Naive thymus-derived CD4-positive, alpha-beta T cell (primary cell): ENCODE results near the gene OR10A2. TPM values are rescaled to one million over a fixed set of nuclear protein-coding genes. Genes with fewer than 3 reads are reported as not detected.
"Not testable (repeated sequence)": the region's sequence is repeated elsewhere in the genome, so short reads cannot be mapped to it uniquely, and the experiment has no call there.

ENCODE experiments used
- ATAC-seq: fragments of 150-1000 bp; cut with Tn5 transposase; 2 replicates; pipeline ENCODE4 v1.10.0; 2021; ENCODE audit warnings: mild to moderate bottlenecking, moderate library complexity
- CTCF ChIA-PET: fragments of 350-600 bp; sonication (Branson Sonifier 250); formaldehyde crosslinking; loops from one replicate; lab custom pipeline; 2021; ENCODE audit warnings: antibody characterized with exemption; lab: Charles Lee
- POLR2A ChIA-PET: fragments of 350-600 bp; sonication (Branson Sonifier 250); formaldehyde crosslinking; loops from one replicate; lab custom pipeline; 2021; ENCODE audit warnings: antibody characterized with exemption, inconsistent platforms; lab: Charles Lee
- DNase-seq, 9 donors: peaks; one replicate each; pipeline versions ENCODE4 v3.0.0 to v3.0.0-alpha.2; 2020 to 2022; ENCODE audit warnings: mixed read lengths in 1 of 9
- H3K27ac ChIP-seq: one replicate; pipeline ENCODE4 v1.7.0; 2013; ENCODE audit warnings: mild to moderate bottlenecking, low read depth, low read length, moderate library complexity
- H3K27me3 ChIP-seq, 2 donors: one replicate each; pipeline ENCODE4 v1.7.0; 2013; ENCODE audit warnings: low read length in 2 of 2, mild to moderate bottlenecking in 2 of 2, moderate library complexity in 2 of 2; ENCODE audit not compliant: control insufficient read depth in 2 of 2, insufficient read depth in 2 of 2
- H3K36me3 ChIP-seq, 3 experiments: 1 replicate in 2 of 3; 2 replicates in 1 of 3; pipeline ENCODE4 v1.7.0; 2013; ENCODE audit warnings: low read length in 3 of 3, mild to moderate bottlenecking in 3 of 3, moderate library complexity in 1 of 3; ENCODE audit not compliant: insufficient read depth in 3 of 3, control insufficient read depth in 2 of 3
- H3K4me1 ChIP-seq, 2 donors: one replicate each; pipeline ENCODE4 v1.7.0; 2013; ENCODE audit warnings: low read length in 2 of 2, mild to moderate bottlenecking in 2 of 2, moderate library complexity in 1 of 2; ENCODE audit not compliant: control insufficient read depth in 2 of 2, insufficient read depth in 2 of 2
- H3K4me3 ChIP-seq: 2 replicates; pipeline ENCODE4 v1.7.0; 2013; ENCODE audit warnings: mild to moderate bottlenecking, low read length
- H3K9me3 ChIP-seq, 3 experiments: 1 replicate in 2 of 3; 2 replicates in 1 of 3; pipeline ENCODE4 v1.7.0; 2013; ENCODE audit warnings: low read length in 3 of 3; ENCODE audit not compliant: control insufficient read depth in 2 of 3
- H3K27ac Mint-ChIP-seq, 9 donors: one replicate each; pipeline ENCODE4 v1.8.0; 2020 to 2022; ENCODE audit warnings: mixed read lengths in 9 of 9, mild to moderate bottlenecking in 8 of 9, moderate library complexity in 5 of 9, inconsistent platforms in 2 of 9
- H3K27me3 Mint-ChIP-seq, 5 donors: one replicate each; pipeline ENCODE4 v1.8.0; 2021 to 2022; ENCODE audit warnings: mixed read lengths in 5 of 5, mild to moderate bottlenecking in 1 of 5
- H3K36me3 Mint-ChIP-seq, 5 donors: one replicate each; pipeline ENCODE4 v1.8.0; 2020 to 2022; ENCODE audit warnings: mixed read lengths in 5 of 5, mild to moderate bottlenecking in 3 of 5, inconsistent platforms in 1 of 5
- H3K4me1 Mint-ChIP-seq, 7 donors: one replicate each; pipeline ENCODE4 v1.8.0; 2020 to 2022; ENCODE audit warnings: mixed read lengths in 7 of 7, mild to moderate bottlenecking in 3 of 7, inconsistent platforms in 1 of 7
- H3K4me3 Mint-ChIP-seq, 10 donors: one replicate each; pipeline ENCODE4 v1.8.0; 2020 to 2022; ENCODE audit warnings: mild to moderate bottlenecking in 10 of 10, mixed read lengths in 10 of 10, moderate library complexity in 6 of 10, inconsistent platforms in 2 of 10
- H3K9me3 Mint-ChIP-seq, 11 donors: one replicate each; pipeline ENCODE4 v1.8.0; 2020 to 2022; ENCODE audit warnings: mixed read lengths in 11 of 11, mild to moderate bottlenecking in 4 of 11, inconsistent platforms in 1 of 11, moderate library complexity in 1 of 11
- intact Hi-C, 2 donors: fragments of 100-400 bp; cut with micrococcal nuclease; formaldehyde crosslinking; loops; one replicate each; pipeline ENCODE4 v1.15.1; 2023
- polyA plus RNA-seq, 2 donors: library from polyadenylated mRNA; unstranded; fragments of 300-500 nt; fragmentation: Illumina TruSeq; gene quantifications; one replicate each; pipeline ENCODE4 v1.2.3, GENCODE V29; 2021
- total RNA-seq, 6 experiments: library from RNA in 5 of 6; stranded (reverse) in 5 of 6; gene quantifications; 1 replicate in 5 of 6; 2 replicates in 1 of 6; pipeline ENCODE4 v1.2.3 and lab custom pipeline; 2021 to 2026

Gene OR10A2
- total and polyA plus RNA-seq, 7 experiments from 2014 or later = 0.05 TPM; not detected in 6

DNA sequence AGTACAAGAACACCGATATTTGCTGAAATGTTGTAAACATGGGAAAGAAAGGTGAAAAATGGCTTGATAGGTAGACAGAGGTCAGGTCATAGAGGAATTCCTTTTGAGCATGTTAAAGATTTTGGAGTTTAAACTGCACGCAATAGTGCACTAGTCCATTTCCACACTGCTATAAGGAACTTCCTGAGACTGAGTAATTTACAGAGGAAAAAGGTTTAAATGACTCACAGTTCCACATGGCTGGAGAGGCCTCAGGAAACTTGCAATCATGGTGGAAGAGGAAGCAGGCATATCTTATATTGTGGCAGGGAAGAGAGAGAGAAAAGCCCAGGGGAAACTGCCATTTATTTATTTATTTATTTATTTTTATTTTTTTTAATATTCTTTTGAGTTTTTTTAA lies 12.3 kb upstream of the OR10A2 start:
- H3K9me3 ChIP-seq = no peaks in the 10 kb centered on the region
- H3K4me1 ChIP-seq = no peaks in the 10 kb centered on the region
- H3K27me3 ChIP-seq = no peaks in the 10 kb centered on the region
- DNase-seq (no peak), ATAC-seq (no peak)
- intact Hi-C loops = no loop called here
- no peak overlapping the region for H3K4me3 ChIP-seq
- Mint-ChIP-seq H3K4me1 (peaks cover 0 to 5% (median 0%) of the 10 kb centered on the region in 7 donors), H3K27ac (no peak overlapping the region), H3K4me3 (no peak overlapping the region), H3K36me3 (peaks cover 0 to 15% (median 7%) of the 10 kb centered on the region in 5 donors), H3K9me3 (peaks cover 3 to 35% (median 15%) of the 10 kb centered on the region in 11 donors), H3K27me3 (peaks cover 0 to 29% (median 28%) of the 10 kb centered on the region in 5 donors)
- no peak overlapping the region for H3K27ac ChIP-seq
- H3K36me3 ChIP-seq = no peaks in the 10 kb centered on the region
- CTCF ChIA-PET = no interaction called here
- POLR2A ChIA-PET = no interaction called here

DNA sequence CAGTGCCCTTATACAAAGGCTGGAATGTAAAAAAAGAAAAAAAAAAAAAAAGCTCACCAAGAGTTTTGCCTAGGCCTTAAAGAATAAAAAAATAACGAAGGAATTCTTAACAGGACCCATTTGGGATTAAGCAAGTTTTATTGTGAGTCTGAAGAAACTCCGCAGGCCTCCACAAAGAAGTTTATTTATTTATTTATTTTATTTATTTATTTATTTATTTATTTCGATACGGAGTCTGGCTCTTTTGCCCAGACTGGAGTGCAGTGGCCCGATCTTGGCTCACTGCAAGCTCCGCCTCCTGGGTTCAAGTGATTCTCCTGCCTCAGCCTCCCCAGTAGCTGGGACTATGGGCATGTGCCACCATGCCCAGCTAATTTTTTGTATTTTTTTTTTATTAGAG lies 8.1 kb upstream of the OR10A2 start:
- H3K27ac Mint-ChIP-seq, POLR2A ChIA-PET, intact Hi-C loops: not testable (repeated sequence)

DNA sequence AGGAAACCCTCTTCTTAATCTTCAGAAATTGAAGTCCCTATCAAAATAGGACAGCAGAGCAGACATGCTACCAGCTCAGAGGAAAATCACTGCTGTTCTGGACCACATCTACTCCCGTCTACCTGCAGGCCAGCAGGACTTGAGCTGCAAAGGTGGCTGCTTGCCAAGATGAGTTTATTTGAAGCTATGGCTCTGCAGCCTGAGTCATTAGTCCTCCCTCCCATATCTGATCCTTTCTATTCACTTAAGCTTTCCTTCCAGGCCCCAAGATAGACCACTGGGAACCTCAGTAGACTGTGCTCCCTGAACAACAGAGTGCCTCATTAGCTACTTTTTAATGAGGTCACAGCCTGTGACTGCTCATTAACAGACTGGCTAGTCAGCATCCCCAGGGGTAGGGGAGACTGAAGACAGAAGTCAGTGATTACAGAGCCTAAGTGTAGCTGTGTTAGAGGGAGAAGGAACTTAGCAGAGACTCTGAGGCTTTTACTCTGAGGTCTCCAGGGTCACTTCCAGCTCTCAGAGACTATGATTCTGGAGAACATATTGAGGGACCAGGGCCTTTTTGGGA lies 6.8 kb upstream of the OR10A2 start:
- Mint-ChIP-seq H3K4me3 (no peak overlapping the region), H3K27ac (no peak overlapping the region), H3K4me1 (peaks cover 0 to 6% (median 0%) of the 10 kb centered on the region in 7 donors), H3K36me3 (peaks cover 0 to 17% (median 12%) of the 10 kb centered on the region in 5 donors), H3K9me3 (peaks cover 7 to 38% (median 18%) of the 10 kb centered on the region in 11 donors), H3K27me3 (peaks cover 0 to 23% (median 15%) of the 10 kb centered on the region in 5 donors)
- Histone ChIP-seq H3K4me1 (no peaks in the 10 kb centered on the region), H3K9me3 (no peaks in the 10 kb centered on the region), H3K27ac (no peak overlapping the region), H3K36me3 (no peaks in the 10 kb centered on the region), H3K27me3 (peaks cover 0 to 5% of the 10 kb centered on the region in 2 donors), H3K4me3 (no peak overlapping the region)
- intact Hi-C loops = no loop called here
- ChIA-PET CTCF (no interaction called here), POLR2A (no interaction called here)
- DNase-seq = no peak
- ATAC-seq = no peak

More for the DNA sequence above, 8.1 kb upstream of the OR10A2 start:
- CTCF ChIA-PET = interaction anchor here (1.0 kb wide), 1 partner anchor 10 kb away, joined by 4 read pairs; no protein-coding TSS in a partner anchor
- not testable (repeated sequence) for H3K4me3 Mint-ChIP-seq, H3K27ac ChIP-seq, DNase-seq, H3K27me3 ChIP-seq, H3K4me1 Mint-ChIP-seq, H3K4me3 ChIP-seq, H3K9me3 ChIP-seq, H3K4me1 ChIP-seq, ATAC-seq, H3K36me3 ChIP-seq
- peaks cover 0 to 20% (median 18%) of the 10 kb centered on the region in 5 donors for H3K27me3 Mint-ChIP-seq
- H3K9me3 Mint-ChIP-seq = peaks cover 7 to 41% (median 21%) of the 10 kb centered on the region in 11 donors
- H3K36me3 Mint-ChIP-seq = peaks cover 0 to 20% (median 10%) of the 10 kb centered on the region in 5 donors

DNA sequence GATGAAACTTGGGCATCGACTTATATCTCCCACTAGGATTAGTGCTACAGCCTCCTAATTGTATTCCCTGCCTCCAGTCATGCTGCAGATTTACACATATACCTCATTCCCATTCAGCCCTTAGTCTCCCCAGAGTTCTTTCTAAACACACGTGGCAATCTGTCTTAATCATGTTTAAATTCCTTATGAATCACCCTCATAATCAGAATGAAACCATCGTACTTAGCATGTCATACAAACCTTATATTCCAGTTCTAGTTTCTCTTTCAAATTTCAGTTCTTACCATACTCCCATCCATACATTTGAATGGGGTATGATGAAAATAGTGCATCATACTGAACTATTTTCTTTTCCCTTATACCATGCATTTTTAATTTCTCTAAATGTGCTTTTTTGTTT lies 6.0 kb upstream of the OR10A2 start:
- Histone ChIP-seq H3K36me3 (no peaks in the 10 kb centered on the region), H3K4me1 (no peaks in the 10 kb centered on the region), H3K27ac (no peak overlapping the region), H3K4me3 (no peak overlapping the region), H3K27me3 (peaks cover 0 to 5% of the 10 kb centered on the region in 2 donors), H3K9me3 (no peaks in the 10 kb centered on the region)
- H3K36me3 Mint-ChIP-seq = peaks cover 0 to 15% (median 8%) of the 10 kb centered on the region in 5 donors
- H3K4me3 Mint-ChIP-seq = no peak overlapping the region
- H3K4me1 Mint-ChIP-seq = peaks cover 0 to 6% (median 0%) of the 10 kb centered on the region in 7 donors
- POLR2A ChIA-PET = no interaction called here
- intact Hi-C loops = no loop called here
- ATAC-seq = no peak
- peaks cover 9 to 36% (median 14%) of the 10 kb centered on the region in 11 donors for H3K9me3 Mint-ChIP-seq
- H3K27me3 Mint-ChIP-seq = peaks cover 0 to 22% (median 16%) of the 10 kb centered on the region in 5 donors
- no peak for DNase-seq
- CTCF ChIA-PET = no interaction called here
- no peak overlapping the region for H3K27ac Mint-ChIP-seq

DNA sequence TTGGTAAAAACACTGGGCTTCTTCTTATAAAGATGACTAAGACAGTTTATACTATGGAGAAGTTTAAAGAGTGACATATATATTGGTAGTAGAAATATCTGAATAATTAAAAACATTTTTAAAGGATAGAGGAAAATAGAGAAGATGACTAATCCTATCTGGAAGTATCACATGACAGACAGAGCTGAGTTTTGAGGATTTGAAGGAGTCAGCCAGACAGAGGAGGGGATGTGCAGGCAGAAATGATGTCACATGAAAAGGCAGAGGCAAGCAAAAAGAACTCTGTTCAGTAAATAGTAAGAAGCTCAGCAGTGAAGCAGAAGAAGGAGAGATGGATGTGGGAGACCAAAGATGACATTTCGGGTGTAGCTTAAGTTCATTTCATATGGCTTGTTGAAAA lies 1.6 kb downstream of the OR10A2 start:
- Histone ChIP-seq H3K36me3 (no peaks in the 10 kb centered on the region), H3K9me3 (no peaks in the 10 kb centered on the region), H3K4me1 (no peaks in the 10 kb centered on the region), H3K4me3 (no peak overlapping the region), H3K27me3 (peaks cover 0 to 4% of the 10 kb centered on the region in 2 donors), H3K27ac (no peak overlapping the region)
- Mint-ChIP-seq H3K4me1 (no peaks in the 10 kb centered on the region), H3K27ac (no peak overlapping the region), H3K36me3 (peaks cover 0 to 9% (median 5%) of the 10 kb centered on the region in 5 donors), H3K9me3 (peaks cover 1 to 12% (median 5%) of the 10 kb centered on the region in 11 donors), H3K4me3 (no peak overlapping the region), H3K27me3 (peaks cover 8 to 19% (median 18%) of the 10 kb centered on the region in 5 donors)
- DNase-seq (no peak), ATAC-seq (no peak)
- POLR2A ChIA-PET = no interaction called here
- intact Hi-C loops = no loop called here
- CTCF ChIA-PET = interaction anchor here (0.8 kb wide), 1 partner anchor 9 kb away, joined by 4 read pairs; no protein-coding TSS in a partner anchor

DNA sequence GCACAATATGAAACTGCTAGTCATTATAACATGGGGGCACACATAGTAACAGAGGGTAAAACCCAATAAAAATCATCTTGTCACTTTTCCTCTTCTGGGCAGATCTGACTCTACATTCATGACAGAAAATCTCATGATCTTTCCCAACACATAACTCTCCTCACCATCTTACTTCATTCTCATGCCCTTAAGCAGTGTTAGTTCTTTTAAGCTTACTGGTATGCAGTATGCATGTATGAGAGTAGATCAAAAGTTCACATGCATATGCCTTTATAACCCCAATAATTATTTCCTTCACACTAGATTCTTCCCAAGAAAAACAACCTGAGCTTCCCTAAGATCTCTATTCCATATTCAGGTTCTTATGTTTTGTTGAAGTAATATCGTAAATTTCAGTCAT lies 8.4 kb downstream of the OR10A2 start:
- Mint-ChIP-seq H3K4me3 (no peak overlapping the region), H3K27ac (no peak overlapping the region), H3K27me3 (peaks cover 6 to 29% (median 12%) of the 10 kb centered on the region in 5 donors), H3K4me1 (no peaks in the 10 kb centered on the region), H3K9me3 (no peaks in the 10 kb centered on the region), H3K36me3 (no peaks in the 10 kb centered on the region)
- CTCF ChIA-PET = no interaction called here
- intact Hi-C loops = no loop called here
- Histone ChIP-seq H3K4me1 (no peaks in the 10 kb centered on the region), H3K27me3 (peaks cover 0 to 7% of the 10 kb centered on the region in 2 donors), H3K9me3 (no peaks in the 10 kb centered on the region), H3K27ac (no peak overlapping the region), H3K4me3 (no peak overlapping the region), H3K36me3 (no peaks in the 10 kb centered on the region)
- no peak for DNase-seq
- POLR2A ChIA-PET = no interaction called here
- no peak for ATAC-seq

DNA sequence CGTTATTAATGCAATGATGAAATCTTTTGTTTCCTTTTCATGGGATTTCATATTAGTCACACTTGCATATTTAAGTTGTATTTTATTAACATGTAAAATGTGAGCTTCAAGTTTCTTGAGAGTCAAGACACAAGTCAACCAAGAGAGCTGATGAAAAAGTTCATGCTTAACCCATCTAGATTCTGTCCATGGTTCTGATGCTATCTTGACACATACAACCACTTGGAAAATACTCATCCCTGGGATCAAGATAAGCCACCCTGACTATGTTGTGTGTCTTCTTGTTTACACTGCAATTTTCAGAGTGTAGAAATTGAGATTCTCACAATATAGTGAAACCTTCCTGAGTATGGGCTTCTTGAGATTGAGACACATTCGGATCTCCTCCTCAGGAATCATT lies 12.9 kb downstream of the OR10A2 start:
- H3K4me1 ChIP-seq = no peaks in the 10 kb centered on the region
- intact Hi-C loops = no loop called here
- ATAC-seq (no peak), DNase-seq (no peak)
- H3K27ac ChIP-seq = no peak overlapping the region
- H3K9me3 ChIP-seq = no peaks in the 10 kb centered on the region
- H3K4me3 ChIP-seq = no peak overlapping the region
- H3K36me3 ChIP-seq = no peaks in the 10 kb centered on the region
- H3K27me3 ChIP-seq = peaks cover 0 to 3% of the 10 kb centered on the region in 2 donors
- Mint-ChIP-seq H3K4me3 (no peak overlapping the region), H3K9me3 (peaks cover 0 to 4% (median 0%) of the 10 kb centered on the region in 11 donors), H3K4me1 (no peaks in the 10 kb centered on the region), H3K27ac (no peak overlapping the region), H3K36me3 (no peaks in the 10 kb centered on the region), H3K27me3 (peaks cover 5 to 40% (median 24%) of the 10 kb centered on the region in 5 donors)
- ChIA-PET POLR2A (no interaction called here), CTCF (no interaction called here)
